ENCODE results near the gene KIF26B.

Gene KIF26B

DNA sequence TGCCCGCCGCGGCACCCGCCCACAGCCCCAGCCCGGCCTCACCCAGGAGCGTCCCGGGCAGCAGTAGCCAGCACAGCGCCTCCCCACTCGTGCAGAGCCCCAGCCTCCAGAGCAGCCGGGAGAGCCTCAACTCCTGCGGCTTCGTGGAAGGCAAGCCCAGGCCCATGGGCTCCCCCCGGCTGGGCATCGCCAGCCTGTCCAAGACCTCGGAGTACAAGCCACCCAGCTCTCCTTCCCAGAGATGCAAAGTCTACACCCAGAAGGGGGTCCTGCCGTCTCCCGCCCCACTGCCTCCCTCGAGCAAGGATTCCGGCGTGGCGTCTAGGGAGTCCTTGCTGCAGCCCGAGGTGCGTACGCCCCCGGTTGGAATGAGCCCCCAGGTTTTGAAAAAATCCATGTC lies 531.2 kb downstream of the KIF26B start:
- no peak overlapping the region for H3K4me3 ChIP-seq (ENCODE audit: insufficient read length, low read depth)
- H3K4me1 ChIP-seq (ENCODE audit: insufficient read depth, insufficient read length) = peaks cover 2% of the 10 kb centered on the region
- H3K9me3 ChIP-seq (ENCODE audit: insufficient read depth, low read length) = no peaks in the 10 kb centered on the region
- DNase-seq (ENCODE audit: low read depth, low spot score) = no peak
- no peak for TF ChIP-seq SUZ12 (IDR thresholded peaks at IDR 0.05; ENCODE audit: extremely low read depth, insufficient read depth, insufficient read length)
- no peak for TF ChIP-seq YY1 (IDR thresholded peaks at IDR 0.05; ENCODE audit: insufficient read depth, insufficient read length)
- TF ChIP-seq ZNF274 (IDR thresholded peaks at IDR 0.05; ENCODE audit: low read depth, low read length) = no peak
- no peaks in the 10 kb centered on the region for H3K36me3 ChIP-seq (ENCODE audit: insufficient read depth, insufficient read length, low read length)
- H3K9ac ChIP-seq (ENCODE audit: insufficient read length, low read depth) = no peak overlapping the region
- no peaks in the 10 kb centered on the region for H3K27me3 ChIP-seq (ENCODE audit: insufficient read depth, insufficient read length)

GRCh38 chr1:245686446-245687030 lies 531.8 kb downstream of the KIF26B start:
- TF ChIP-seq ZNF274 (IDR thresholded peaks at IDR 0.05; ENCODE audit: low read depth, low read length) (no peak), SUZ12 (IDR thresholded peaks at IDR 0.05; ENCODE audit: extremely low read depth, insufficient read depth, insufficient read length) (no peak), YY1 (IDR thresholded peaks at IDR 0.05; ENCODE audit: insufficient read depth, insufficient read length) (no peak)
- H3K27me3 ChIP-seq (ENCODE audit: insufficient read depth, insufficient read length) = no peaks in the 10 kb centered on the region
- DNase-seq (ENCODE audit: low read depth, low spot score) = no peak
- H3K9me3 ChIP-seq (ENCODE audit: insufficient read depth, low read length) = no peaks in the 10 kb centered on the region
- no peaks in the 10 kb centered on the region for H3K36me3 ChIP-seq (ENCODE audit: insufficient read depth, insufficient read length, low read length)
- H3K9ac ChIP-seq (ENCODE audit: insufficient read length, low read depth) = no peak overlapping the region
- H3K4me3 ChIP-seq (ENCODE audit: insufficient read length, low read depth) = no peak overlapping the region
- peaks cover 2% of the 10 kb centered on the region for H3K4me1 ChIP-seq (ENCODE audit: insufficient read depth, insufficient read length)

DNA sequence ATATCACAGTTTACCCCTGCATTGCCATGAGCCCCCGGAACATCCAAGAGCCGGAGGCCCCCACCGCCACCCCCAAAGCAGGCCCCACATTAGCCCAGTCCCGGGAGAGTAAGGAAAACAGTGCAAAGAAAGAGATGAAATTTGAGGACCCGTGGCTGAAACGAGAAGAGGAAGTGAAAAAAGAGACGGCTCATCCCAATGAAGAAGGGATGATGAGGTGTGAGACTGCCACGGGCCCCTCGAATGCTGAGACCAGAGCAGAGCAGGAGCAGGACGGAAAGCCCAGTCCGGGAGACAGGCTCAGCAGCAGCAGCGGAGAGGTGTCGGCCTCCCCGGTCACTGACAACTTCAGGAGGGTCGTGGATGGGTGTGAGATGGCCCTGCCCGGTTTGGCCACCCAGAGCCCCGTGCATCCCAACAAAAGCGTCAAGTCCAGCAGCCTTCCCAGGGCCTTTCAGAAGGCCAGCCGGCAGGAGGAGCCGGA lies 532.4 kb downstream of the KIF26B start:
- H3K4me3 ChIP-seq (ENCODE audit: insufficient read length, low read depth) = no peak overlapping the region
- DNase-seq (ENCODE audit: low read depth, low spot score) = no peak
- peaks cover 2% of the 10 kb centered on the region for H3K4me1 ChIP-seq (ENCODE audit: insufficient read depth, insufficient read length)
- H3K9ac ChIP-seq (ENCODE audit: insufficient read length, low read depth) = no peak overlapping the region
- no peaks in the 10 kb centered on the region for H3K27me3 ChIP-seq (ENCODE audit: insufficient read depth, insufficient read length)
- no peaks in the 10 kb centered on the region for H3K36me3 ChIP-seq (ENCODE audit: insufficient read depth, insufficient read length, low read length)
- no peak for TF ChIP-seq ZNF274 (IDR thresholded peaks at IDR 0.05; ENCODE audit: low read depth, low read length)
- TF ChIP-seq YY1 (IDR thresholded peaks at IDR 0.05; ENCODE audit: insufficient read depth, insufficient read length) = no peak
- no peak for TF ChIP-seq SUZ12 (IDR thresholded peaks at IDR 0.05; ENCODE audit: extremely low read depth, insufficient read depth, insufficient read length)
- no peaks in the 10 kb centered on the region for H3K9me3 ChIP-seq (ENCODE audit: insufficient read depth, low read length)

DNA sequence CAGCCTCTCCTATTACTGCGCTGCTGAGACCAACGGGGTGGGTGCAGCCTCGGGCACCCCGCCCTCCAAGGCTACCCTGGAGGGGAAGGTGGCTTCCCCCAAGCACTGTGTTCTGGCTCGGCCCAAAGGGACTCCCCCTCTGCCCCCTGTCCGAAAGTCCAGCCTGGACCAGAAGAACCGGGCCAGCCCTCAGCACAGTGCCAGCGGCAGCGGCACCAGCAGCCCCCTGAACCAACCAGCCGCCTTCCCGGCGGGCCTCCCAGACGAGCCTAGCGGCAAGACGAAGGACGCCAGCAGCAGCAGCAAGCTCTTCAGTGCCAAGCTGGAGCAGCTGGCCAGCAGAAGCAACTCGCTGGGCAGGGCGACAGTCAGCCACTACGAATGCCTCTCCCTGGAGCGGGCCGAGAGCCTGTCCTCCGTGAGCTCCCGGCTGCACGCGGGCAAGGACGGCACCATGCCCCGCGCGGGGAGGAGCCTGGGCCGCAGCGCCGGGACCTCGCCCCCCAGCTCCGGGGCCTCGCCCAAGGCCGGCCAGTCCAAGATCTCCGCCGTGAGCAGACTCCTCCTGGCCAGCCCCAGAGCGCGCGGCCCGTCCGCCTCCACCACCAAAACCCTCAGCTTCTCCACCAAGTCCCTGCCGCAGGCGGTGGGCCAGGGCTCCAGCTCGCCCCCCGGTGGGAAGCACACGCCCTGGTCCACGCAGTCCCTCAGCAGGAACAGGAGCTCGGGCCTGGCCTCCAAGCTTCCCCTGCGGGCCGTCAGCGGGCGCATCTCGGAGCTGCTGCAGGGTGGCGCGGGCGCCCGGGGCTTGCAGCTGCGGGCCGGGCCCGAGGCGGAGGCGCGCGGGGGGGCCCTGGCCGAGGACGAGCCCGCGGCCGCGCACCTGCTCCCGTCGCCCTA lies 533.1 kb downstream of the KIF26B start:
- Histone ChIP-seq H3K36me3 (ENCODE audit: insufficient read depth, insufficient read length, low read length) (no peaks in the 10 kb centered on the region), H3K4me1 (ENCODE audit: insufficient read depth, insufficient read length) (peaks cover 2% of the 10 kb centered on the region), H3K4me3 (ENCODE audit: insufficient read length, low read depth) (no peak overlapping the region), H3K9me3 (ENCODE audit: insufficient read depth, low read length) (no peaks in the 10 kb centered on the region), H3K9ac (ENCODE audit: insufficient read length, low read depth) (no peak overlapping the region), H3K27me3 (ENCODE audit: insufficient read depth, insufficient read length) (no peaks in the 10 kb centered on the region)
- TF ChIP-seq YY1 (IDR thresholded peaks at IDR 0.05; ENCODE audit: insufficient read depth, insufficient read length) (no peak), SUZ12 (IDR thresholded peaks at IDR 0.05; ENCODE audit: extremely low read depth, insufficient read depth, insufficient read length) (no peak), ZNF274 (IDR thresholded peaks at IDR 0.05; ENCODE audit: low read depth, low read length) (no peak)
- peak; percentile 54 for DNase-seq (ENCODE audit: low read depth, low spot score)

- Histone ChIP-seq H3K27me3 (ENCODE audit: insufficient read depth, insufficient read length) (no peaks in the 10 kb centered on the region), H3K9me3 (ENCODE audit: insufficient read depth, low read length) (no peaks in the 10 kb centered on the region), H3K36me3 (ENCODE audit: insufficient read depth, insufficient read length, low read length) (no peaks in the 10 kb centered on the region), H3K4me3 (ENCODE audit: insufficient read length, low read depth) (no peak overlapping the region), H3K4me1 (ENCODE audit: insufficient read depth, insufficient read length) (peaks cover 2% of the 10 kb centered on the region), H3K9ac (ENCODE audit: insufficient read length, low read depth) (no peak overlapping the region)
- DNase-seq (ENCODE audit: low read depth, low spot score) = no peak
- TF ChIP-seq SUZ12 (IDR thresholded peaks at IDR 0.05; ENCODE audit: extremely low read depth, insufficient read depth, insufficient read length) = no peak
- no peak for TF ChIP-seq ZNF274 (IDR thresholded peaks at IDR 0.05; ENCODE audit: low read depth, low read length)
- no peak for TF ChIP-seq YY1 (IDR thresholded peaks at IDR 0.05; ENCODE audit: insufficient read depth, insufficient read length)
These were observed 534.0 kb downstream of the KIF26B start for GRCh38 chr1:245688536-245689453.

DNA sequence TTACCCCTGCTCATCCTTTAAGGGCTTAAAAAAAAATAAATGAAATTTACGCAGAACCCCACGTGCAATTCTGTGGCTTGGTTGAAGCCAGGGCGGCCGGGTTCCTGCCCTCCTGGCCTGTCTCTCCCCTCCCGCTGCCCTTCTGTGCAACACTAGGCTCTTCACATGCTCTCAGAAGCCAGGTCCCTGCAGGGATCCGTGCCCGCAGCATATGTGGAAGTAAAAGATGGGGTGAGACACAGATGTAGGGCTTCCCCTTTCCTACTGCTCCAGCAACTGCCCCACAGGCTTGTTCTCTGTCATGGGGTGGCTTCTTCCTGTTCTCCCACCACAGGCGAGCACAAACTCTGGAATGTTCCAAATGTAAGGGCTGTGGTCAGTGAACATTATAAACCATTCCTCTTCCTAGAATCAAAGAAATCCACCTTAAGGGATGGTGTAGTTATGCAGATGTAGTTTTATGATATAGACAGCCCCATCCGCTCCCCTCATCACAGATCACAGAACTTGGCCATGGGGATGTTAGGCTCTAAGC lies 535.4 kb downstream of the KIF26B start:
- no peak for DNase-seq (ENCODE audit: low read depth, low spot score)
- Histone ChIP-seq H3K4me3 (ENCODE audit: insufficient read length, low read depth) (no peak overlapping the region), H3K9me3 (ENCODE audit: insufficient read depth, low read length) (no peaks in the 10 kb centered on the region), H3K27me3 (ENCODE audit: insufficient read depth, insufficient read length) (no peaks in the 10 kb centered on the region), H3K9ac (ENCODE audit: insufficient read length, low read depth) (no peak overlapping the region), H3K36me3 (ENCODE audit: insufficient read depth, insufficient read length, low read length) (no peaks in the 10 kb centered on the region), H3K4me1 (ENCODE audit: insufficient read depth, insufficient read length) (peaks cover 2% of the 10 kb centered on the region)
- TF ChIP-seq YY1 (IDR thresholded peaks at IDR 0.05; ENCODE audit: insufficient read depth, insufficient read length) = no peak

Measured in NT2/D1 (cell line).